Ovary (tissue), 9 donors: ENCODE measurements around the gene GRIA4. TPM values are rescaled to one million over a fixed set of nuclear protein-coding genes. Genes with fewer than 3 reads are reported as not detected.

Experiments
- DNase-seq, 5 donors: peaks; one replicate each; pipeline ENCODE4 v3.0.0-alpha.2; 2019 to 2020
- H3K27ac ChIP-seq, 2 donors: fragments of 200-600 bp; one replicate each; pipeline versions ENCODE4 v1.5.1 to v1.8.0; 2019 to 2022
- H3K27me3 ChIP-seq: fragments of 200-600 bp; one replicate; pipeline ENCODE4 v1.8.0; 2022
- H3K36me3 ChIP-seq: fragments of 200-600 bp; sonication (generic); one replicate; pipeline ENCODE4 v1.5.1; 2019
- H3K4me1 ChIP-seq: one replicate; pipeline ENCODE4 v1.8.1; 2013; ENCODE audit warnings: mild to moderate bottlenecking, moderate library complexity; ENCODE audit not compliant: insufficient read depth
- H3K4me3 ChIP-seq: fragments of 200-600 bp; sonication (generic); one replicate; pipeline ENCODE4 v1.5.1; 2017
- H3K9me3 ChIP-seq, 2 donors: fragments of 200-600 bp in 1 of 2; sonication (generic) in 1 of 2; one replicate each; pipeline versions ENCODE4 v1.5.1 to v1.8.1; 2013 to 2019; ENCODE audit warnings: mild to moderate bottlenecking in 1 of 2, moderate library complexity in 1 of 2
- EP300 ChIP-seq: sonication (generic); formaldehyde crosslinking; IDR thresholded peaks from one replicate; pipeline ENCODE4 v1.6.1; 2017; ENCODE audit warnings: antibody characterized with exemption
- POLR2A ChIP-seq: fragments of 450-650 bp; IDR thresholded peaks from one replicate; pipeline ENCODE4 v1.6.1; 2017; ENCODE audit warnings: antibody characterized with exemption, mild to moderate bottlenecking, moderate library complexity
- WGBS, 3 donors: extraction: QIAGEN DNeasy Blood & Tissue Kit in 1 of 3; methylation state at CpG; one replicate each; pipeline versions ENCODE4 v1.1.5 to v1.1.7; 2013 to 2017; 5-methylcytosine and 5-hydroxymethylcytosine counted together
- intact Hi-C, 4 donors: fragments of 100-400 bp; cut with DNase I; formaldehyde crosslinking; loops; one replicate each; pipeline versions ENCODE4 v1.11.0 to v1.15.1; 2022 to 2023
- polyA plus RNA-seq, 2 donors: library from polyadenylated mRNA; stranded (reverse); fragments of 200-250 nt in 1 of 2; fragments of 350-450 nt in 1 of 2; fragmentation: Illumina TruSeq in 1 of 2; extraction: RNeasy Lipid Tissue Mini Kit (QIAGEN cat#74804) in 1 of 2; gene quantifications; one replicate each; pipeline ENCODE4 v1.2.3, GENCODE V29; 2013 to 2014
- total RNA-seq, 7 donors: library from RNA; depleted of rRNA in 2 of 7; stranded (reverse); fragments of >200 nt in 2 of 7; fragmentation: NEBNext Ultra II Directional in 3 of 7; extraction: Animal tissue kit (Norgen Biotek cat#: 25700) in 3 of 7; gene quantifications; one replicate each; pipeline versions ENCODE4 v1.1.0 to v1.2.4, GENCODE V29; 2016 to 2023
- TF ChIP-seq, protein P1 (sequence below), 3 donors: fragments of 450-650 bp in 2 of 3; fragments of 200-600 bp in 1 of 3; IDR thresholded peaks; one replicate each; pipeline versions ENCODE4 v1.5.1 to v1.8.0; 2016 to 2022; ENCODE audit warnings: antibody characterized with exemption in 3 of 3, mild to moderate bottlenecking in 1 of 3
- donor health status: DM: no; HTN: no; CAD: no; lungs with moderate emphysema.
- donor health status: DM: no; HTN: no; CAD: no.
- donor health status: Bipolar disorder and iron deficiency.
- donor health status: DM: yes; HTN: yes; CAD: no.
- donor health status: DM: no; HTN: no; CAD: no.
- donor health status: DM: yes; HTN: yes; CAD: no.

Gene GRIA4
- total and polyA plus RNA-seq, 9 donors: 0.07 to 1.1 (median 0.26) TPM; not detected in 3

DNA sequence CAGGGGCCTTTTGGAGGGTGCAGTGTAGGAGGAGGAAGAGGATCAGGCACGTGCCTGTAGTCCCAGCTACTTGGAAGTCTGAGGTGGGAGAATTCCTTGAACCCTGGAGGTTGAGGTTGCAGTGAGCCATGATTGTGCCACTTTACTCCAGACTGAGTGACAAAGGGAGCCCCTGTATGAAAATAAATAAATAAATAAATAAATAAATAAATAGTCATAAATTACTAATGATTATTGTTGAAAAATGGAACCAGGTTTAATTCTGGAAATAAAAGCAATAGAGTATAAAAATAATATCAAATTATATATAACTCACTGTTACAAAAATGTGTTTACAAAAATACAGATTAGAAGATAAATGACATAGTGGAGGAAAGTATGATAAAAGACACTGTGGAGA is 37.9 kb downstream of the GRIA4 start:
- H3K36me3 ChIP-seq: no peaks in the 10 kb centered on the region
- H3K4me1 ChIP-seq: no peaks in the 10 kb centered on the region
- H3K4me3 ChIP-seq: no peak overlapping the region
- H3K27me3 ChIP-seq: no peaks in the 10 kb centered on the region
- DNase-seq: no peak
- H3K27ac ChIP-seq: no peak overlapping the region
- intact Hi-C loops: no loop called here
- TF ChIP-seq POLR2A: no peak
- TF ChIP-seq, protein P1, sequence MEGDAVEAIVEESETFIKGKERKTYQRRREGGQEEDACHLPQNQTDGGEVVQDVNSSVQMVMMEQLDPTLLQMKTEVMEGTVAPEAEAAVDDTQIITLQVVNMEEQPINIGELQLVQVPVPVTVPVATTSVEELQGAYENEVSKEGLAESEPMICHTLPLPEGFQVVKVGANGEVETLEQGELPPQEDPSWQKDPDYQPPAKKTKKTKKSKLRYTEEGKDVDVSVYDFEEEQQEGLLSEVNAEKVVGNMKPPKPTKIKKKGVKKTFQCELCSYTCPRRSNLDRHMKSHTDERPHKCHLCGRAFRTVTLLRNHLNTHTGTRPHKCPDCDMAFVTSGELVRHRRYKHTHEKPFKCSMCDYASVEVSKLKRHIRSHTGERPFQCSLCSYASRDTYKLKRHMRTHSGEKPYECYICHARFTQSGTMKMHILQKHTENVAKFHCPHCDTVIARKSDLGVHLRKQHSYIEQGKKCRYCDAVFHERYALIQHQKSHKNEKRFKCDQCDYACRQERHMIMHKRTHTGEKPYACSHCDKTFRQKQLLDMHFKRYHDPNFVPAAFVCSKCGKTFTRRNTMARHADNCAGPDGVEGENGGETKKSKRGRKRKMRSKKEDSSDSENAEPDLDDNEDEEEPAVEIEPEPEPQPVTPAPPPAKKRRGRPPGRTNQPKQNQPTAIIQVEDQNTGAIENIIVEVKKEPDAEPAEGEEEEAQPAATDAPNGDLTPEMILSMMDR (IDR thresholded peaks at IDR 0.05): no peak
- no peak for TF ChIP-seq EP300
- 81 to 88% (median 86%) methylated on average over 1 of the region's 1 CpG for WGBS, 3 donors
- H3K9me3 ChIP-seq: no peaks in the 10 kb centered on the region

DNA sequence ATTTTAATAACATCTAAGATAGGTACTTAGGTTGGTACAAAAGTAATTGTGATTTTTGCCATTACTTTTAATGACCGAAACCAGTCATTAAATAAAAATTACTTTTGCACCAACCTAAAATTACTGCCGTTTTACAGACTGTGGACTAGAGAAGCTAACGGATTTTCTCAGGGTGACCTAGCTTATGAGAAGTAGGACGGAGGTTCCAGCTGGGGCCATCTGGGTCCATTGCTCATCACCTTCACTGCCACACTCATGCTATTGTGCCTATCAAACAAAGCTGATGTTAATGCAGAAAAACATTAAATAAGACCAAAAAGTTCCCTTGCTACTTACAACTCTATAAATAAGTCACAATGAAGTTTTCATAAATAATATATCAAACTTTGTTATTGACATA is 38.9 kb downstream of the GRIA4 start:
- no peak overlapping the region for H3K4me3 ChIP-seq
- DNase-seq: no peak
- 68 to 87% (median 75%) methylated on average over 4 of the region's 4 CpGs for WGBS, 3 donors
- no peaks in the 10 kb centered on the region for H3K27me3 ChIP-seq
- H3K4me1 ChIP-seq: no peaks in the 10 kb centered on the region
- H3K9me3 ChIP-seq: no peaks in the 10 kb centered on the region
- intact Hi-C loops: no loop called here
- TF ChIP-seq POLR2A: no peak
- H3K27ac ChIP-seq: no peak overlapping the region
- no peaks in the 10 kb centered on the region for H3K36me3 ChIP-seq

DNA sequence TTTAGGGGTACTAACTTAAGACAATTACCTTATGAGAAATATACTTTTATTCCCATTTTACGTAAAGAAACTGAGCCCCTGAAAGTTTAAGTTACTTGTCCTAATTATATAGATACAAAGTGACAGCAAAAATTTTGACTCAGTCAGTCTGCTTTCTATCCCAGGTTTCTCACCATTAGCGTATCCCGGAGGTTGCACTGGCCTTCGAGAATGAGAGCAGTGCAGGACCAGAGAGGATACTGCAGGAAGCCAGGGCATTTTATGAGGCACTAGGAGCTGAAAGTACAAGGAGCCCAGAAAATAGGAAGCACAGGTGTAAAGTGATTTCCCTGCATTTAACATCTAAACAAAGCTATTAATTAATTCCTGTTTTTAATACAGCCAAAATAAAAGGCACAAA is 55.4 kb downstream of the GRIA4 start:
- intact Hi-C loops: no loop called here
- Histone ChIP-seq H3K4me1 (no peaks in the 10 kb centered on the region), H3K27ac (no peak overlapping the region), H3K27me3 (no peaks in the 10 kb centered on the region), H3K9me3 (no peaks in the 10 kb centered on the region), H3K4me3 (no peak overlapping the region), H3K36me3 (no peaks in the 10 kb centered on the region)
- 82 to 85% (median 84%) methylated on average over 4 of the region's 4 CpGs for WGBS, 3 donors
- TF ChIP-seq POLR2A (no peak), EP300 (no peak)
- TF ChIP-seq, protein P1 (IDR thresholded peaks at IDR 0.05): no peak
- DNase-seq: no peak

DNA sequence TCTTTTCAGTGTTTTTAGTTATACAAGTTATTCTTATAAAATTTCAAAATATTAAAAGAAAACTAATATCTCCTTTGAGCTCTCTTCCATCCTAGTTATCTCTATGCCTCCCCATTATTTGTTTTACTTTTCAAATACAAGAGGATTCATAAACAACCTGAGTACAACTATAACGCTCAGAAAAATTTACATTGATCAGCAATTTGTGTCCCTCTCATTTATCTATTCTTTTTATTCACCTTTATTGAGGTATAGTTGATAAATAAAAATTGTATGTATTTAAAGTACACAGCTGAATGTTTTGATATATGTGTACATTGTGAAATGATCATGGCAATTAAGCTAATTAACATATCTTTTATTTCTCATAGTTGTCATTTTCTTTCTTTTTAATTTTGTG is 57.6 kb downstream of the GRIA4 start:
- 60 to 61% (median 61%) methylated on average over 1 of the region's 1 CpG for WGBS, 3 donors
- TF ChIP-seq, protein P1 (IDR thresholded peaks at IDR 0.05): no peak
- TF ChIP-seq EP300 (no peak), POLR2A (no peak)
- Histone ChIP-seq H3K4me3 (no peak overlapping the region), H3K36me3 (no peaks in the 10 kb centered on the region), H3K9me3 (no peaks in the 10 kb centered on the region), H3K27ac (no peak overlapping the region), H3K27me3 (no peaks in the 10 kb centered on the region), H3K4me1 (no peaks in the 10 kb centered on the region)
- no peak for DNase-seq
- intact Hi-C loops: no loop called here

DNA sequence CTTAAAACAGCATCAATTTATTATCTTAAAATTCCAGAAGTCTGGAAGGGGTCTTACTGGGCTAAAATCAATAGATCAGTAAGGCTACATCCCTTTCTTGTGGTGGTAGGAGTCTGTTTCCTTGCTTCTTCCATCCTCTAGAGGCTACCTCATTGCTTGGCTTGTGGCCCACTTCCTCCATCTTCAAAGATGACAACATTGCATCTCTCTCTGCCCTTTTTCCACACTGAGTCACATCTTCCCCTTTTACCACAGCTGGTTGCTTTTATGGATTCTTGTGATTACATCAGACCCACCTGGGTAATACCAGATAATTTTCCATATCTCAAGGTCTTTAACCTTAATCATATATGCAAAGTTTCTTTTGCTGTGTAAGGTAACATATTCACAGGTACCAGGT is 60.9 kb downstream of the GRIA4 start:
- H3K9me3 ChIP-seq: no peaks in the 10 kb centered on the region
- no peak overlapping the region for H3K4me3 ChIP-seq
- intact Hi-C loops: no loop called here
- no peaks in the 10 kb centered on the region for H3K27me3 ChIP-seq
- H3K4me1 ChIP-seq: no peaks in the 10 kb centered on the region
- no peak for TF ChIP-seq EP300
- no peak for TF ChIP-seq POLR2A
- TF ChIP-seq, protein P1 (IDR thresholded peaks at IDR 0.05): no peak
- no peak for DNase-seq
- no peaks in the 10 kb centered on the region for H3K36me3 ChIP-seq
- H3K27ac ChIP-seq: no peak overlapping the region
